Lung (tissue), 12 donors: ENCODE results near the gene TRERF1. TPM values are rescaled to one million over a fixed set of nuclear protein-coding genes. Genes with fewer than 3 reads are reported as not detected.

Experiments
- ATAC-seq: fragments of 200-7000 bp; cut with Tn5 transposase; one replicate; pipeline ENCODE4 v1.9.1; 2020; ENCODE audit warnings: moderate number of reproducible peaks; ENCODE audit not compliant: insufficient read depth, low FRiP score
- DNase-seq, 3 donors: peaks; one replicate each; pipeline ENCODE4 v3.0.0-alpha.2; 2013 to 2017
- H3K27ac ChIP-seq, 2 donors: one replicate each; pipeline ENCODE4 v1.5.1; 2013; ENCODE audit warnings: mild to moderate bottlenecking in 2 of 2, moderate library complexity in 2 of 2, control low read depth in 1 of 2, inconsistent platforms in 1 of 2, low read depth in 1 of 2, low read length in 1 of 2
- H3K27me3 ChIP-seq, 3 donors: one replicate each; pipeline ENCODE4 v1.5.1; 2013; ENCODE audit warnings: low read length in 2 of 3; ENCODE audit not compliant: control insufficient read depth in 3 of 3, insufficient read depth in 3 of 3
- H3K36me3 ChIP-seq, 4 donors: one replicate each; pipeline ENCODE4 v1.5.1; 2013; ENCODE audit warnings: low read length in 4 of 4, mild to moderate bottlenecking in 1 of 4, moderate library complexity in 1 of 4; ENCODE audit not compliant: control insufficient read depth in 4 of 4, insufficient read depth in 4 of 4
- H3K4me1 ChIP-seq, 5 donors: one replicate each; pipeline ENCODE4 v1.5.1; 2013; ENCODE audit warnings: low read length in 5 of 5, mild to moderate bottlenecking in 2 of 5, moderate library complexity in 1 of 5; ENCODE audit not compliant: control insufficient read depth in 5 of 5, insufficient read depth in 5 of 5
- H3K4me3 ChIP-seq: one replicate; pipeline ENCODE4 v1.5.1; 2013; ENCODE audit warnings: mild to moderate bottlenecking, control low read depth, moderate library complexity
- H3K9ac ChIP-seq, 2 donors: one replicate each; pipeline ENCODE4 v1.5.1; 2013; ENCODE audit warnings: low read length in 2 of 2, control low read depth in 1 of 2; ENCODE audit not compliant: insufficient read depth in 1 of 2
- H3K9me3 ChIP-seq, 4 donors: one replicate each; pipeline ENCODE4 v1.5.1; 2013; ENCODE audit warnings: low read length in 3 of 4, mild to moderate bottlenecking in 1 of 4, moderate library complexity in 1 of 4; ENCODE audit not compliant: control insufficient read depth in 4 of 4, insufficient read depth in 3 of 4
- CTCF ChIP-seq: IDR thresholded peaks from 2 replicates; pipeline ENCODE4 v1.5.1; 2012; ENCODE audit warnings: mild to moderate bottlenecking; ENCODE audit errors: control extremely low read depth, extremely low read depth
- WGBS, 2 donors: extraction: QIAGEN DNeasy Blood & Tissue Kit; methylation state at CpG; one replicate each; pipeline ENCODE4 v1.1.7; 2013; 5-methylcytosine and 5-hydroxymethylcytosine counted together
- polyA plus RNA-seq, 2 donors: library from polyadenylated mRNA; stranded (reverse); fragments of 200-250 nt; gene quantifications; one replicate each; pipeline ENCODE4 v1.2.1, GENCODE V29; 2013
- total RNA-seq, 2 donors: library from RNA; depleted of rRNA in 1 of 2; stranded (reverse); fragments of >200 nt in 1 of 2; gene quantifications; one replicate each; pipeline ENCODE4 v1.2.1, GENCODE V29; 2014 to 2021
- donor health status: control.
- donor health status: control.
- donor health status: Bipolar disorder and iron deficiency.
- donor health status: healthy.
- donor health status: DM: yes; HTN: yes; CAD: no.

The TRERF1 gene
- total and polyA plus RNA-seq, 4 donors = 1.2 to 10.4 (median 3.3) TPM

GRCh38 chr6:42453654-42454427, 2.1 kb upstream of the TRERF1 start:
- Histone ChIP-seq H3K36me3 (no peaks in the 10 kb centered on the region), H3K9ac (peak overlapping the region in 1 of 2 donors; percentile 73), H3K27ac (peak overlapping the region in 1 of 2 donors; percentile 35), H3K9me3 (no peaks in the 10 kb centered on the region), H3K4me1 (peaks cover 0 to 34% (median 6%) of the 10 kb centered on the region in 5 donors), H3K27me3 (no peaks in the 10 kb centered on the region), H3K4me3 (peak overlapping the region; percentile 35)
- 3 to 5% methylated on average over 32 of the region's 32 CpGs for WGBS, 2 donors
- TF ChIP-seq CTCF = no peak
- DNase-seq (peak; percentile 90 to 94 (median 94)), ATAC-seq (no peak)

GRCh38 chr6:42453031-42453653, 1.4 kb upstream of the TRERF1 start:
- ATAC-seq (peak; percentile 90), DNase-seq (peak; percentile 97 to 98 (median 97))
- no peaks in the 10 kb centered on the region for H3K36me3 ChIP-seq
- no peak for TF ChIP-seq CTCF
- H3K4me3 ChIP-seq = peak overlapping the region; percentile 66
- 0 to 1% methylated on average over 34 to 57 of the region's 57 CpGs for WGBS, 2 donors
- no peaks in the 10 kb centered on the region for H3K27me3 ChIP-seq
- H3K27ac ChIP-seq = peak overlapping the region; percentile 68 to 69
- no peaks in the 10 kb centered on the region for H3K9me3 ChIP-seq
- H3K4me1 ChIP-seq = peaks cover 0 to 40% (median 6%) of the 10 kb centered on the region in 5 donors
- H3K9ac ChIP-seq = peak overlapping the region in 1 of 2 donors; percentile 84

GRCh38 chr6:42452171-42453030, 675 bp upstream of the TRERF1 start:
- H3K36me3 ChIP-seq = no peaks in the 10 kb centered on the region
- no peaks in the 10 kb centered on the region for H3K27me3 ChIP-seq
- H3K9ac ChIP-seq = peak overlapping the region in 1 of 2 donors; percentile 46
- H3K27ac ChIP-seq = peak overlapping the region; percentile 68 to 69
- H3K9me3 ChIP-seq = no peaks in the 10 kb centered on the region
- 0 to 1% methylated on average over 62 to 78 of the region's 78 CpGs for WGBS, 2 donors
- DNase-seq (peak; percentile 91 to 95 (median 92)), ATAC-seq (peak; percentile 67)
- H3K4me1 ChIP-seq = peaks cover 0 to 42% (median 6%) of the 10 kb centered on the region in 5 donors
- no peak for TF ChIP-seq CTCF
- peak overlapping the region; percentile 66 for H3K4me3 ChIP-seq
